GM12801 (cell line): ENCODE data around the gene VGLL4.

Experiments
- TF ChIP-seq, protein P1 (sequence below): IDR thresholded peaks from one replicate; pipeline ENCODE4 v1.5.1; 2011; ENCODE audit warnings: control low read depth; ENCODE audit not compliant: insufficient read length; ENCODE audit errors: extremely low read depth

Gene VGLL4

DNA sequence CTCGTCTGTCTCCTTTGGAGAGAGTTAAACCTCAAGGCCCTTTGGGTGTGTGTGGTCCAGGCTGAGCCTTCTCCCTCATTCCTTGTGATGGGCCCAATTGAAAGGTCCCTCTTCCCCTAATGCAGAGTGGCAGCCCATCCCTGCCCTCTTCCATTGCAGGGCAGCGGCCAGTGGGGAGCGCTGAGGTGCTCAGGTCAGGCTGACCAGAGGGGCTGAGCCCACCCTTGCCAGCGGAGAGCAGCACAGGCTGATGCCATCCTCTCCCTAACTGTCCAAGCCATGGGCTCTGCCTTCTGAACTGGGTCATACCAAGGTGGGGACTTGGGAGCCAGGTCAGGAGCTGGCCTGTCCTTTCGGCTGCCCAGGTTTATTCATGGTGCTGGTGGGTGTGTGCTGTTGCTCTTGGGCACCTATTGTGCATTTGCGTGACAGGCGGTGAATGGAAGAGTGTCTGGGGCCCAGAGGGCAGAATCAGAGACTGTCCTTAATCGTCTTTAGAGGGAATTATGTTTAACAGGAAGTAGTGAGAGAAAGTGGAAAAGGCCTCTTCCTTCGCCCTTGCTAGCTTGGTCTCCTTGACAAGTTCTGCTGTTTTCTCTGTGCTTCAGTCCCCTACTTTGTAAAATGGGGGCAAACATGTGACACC is 96.9 kb downstream of the VGLL4 start:
- TF ChIP-seq, protein P1, sequence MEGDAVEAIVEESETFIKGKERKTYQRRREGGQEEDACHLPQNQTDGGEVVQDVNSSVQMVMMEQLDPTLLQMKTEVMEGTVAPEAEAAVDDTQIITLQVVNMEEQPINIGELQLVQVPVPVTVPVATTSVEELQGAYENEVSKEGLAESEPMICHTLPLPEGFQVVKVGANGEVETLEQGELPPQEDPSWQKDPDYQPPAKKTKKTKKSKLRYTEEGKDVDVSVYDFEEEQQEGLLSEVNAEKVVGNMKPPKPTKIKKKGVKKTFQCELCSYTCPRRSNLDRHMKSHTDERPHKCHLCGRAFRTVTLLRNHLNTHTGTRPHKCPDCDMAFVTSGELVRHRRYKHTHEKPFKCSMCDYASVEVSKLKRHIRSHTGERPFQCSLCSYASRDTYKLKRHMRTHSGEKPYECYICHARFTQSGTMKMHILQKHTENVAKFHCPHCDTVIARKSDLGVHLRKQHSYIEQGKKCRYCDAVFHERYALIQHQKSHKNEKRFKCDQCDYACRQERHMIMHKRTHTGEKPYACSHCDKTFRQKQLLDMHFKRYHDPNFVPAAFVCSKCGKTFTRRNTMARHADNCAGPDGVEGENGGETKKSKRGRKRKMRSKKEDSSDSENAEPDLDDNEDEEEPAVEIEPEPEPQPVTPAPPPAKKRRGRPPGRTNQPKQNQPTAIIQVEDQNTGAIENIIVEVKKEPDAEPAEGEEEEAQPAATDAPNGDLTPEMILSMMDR, result no peak

DNA sequence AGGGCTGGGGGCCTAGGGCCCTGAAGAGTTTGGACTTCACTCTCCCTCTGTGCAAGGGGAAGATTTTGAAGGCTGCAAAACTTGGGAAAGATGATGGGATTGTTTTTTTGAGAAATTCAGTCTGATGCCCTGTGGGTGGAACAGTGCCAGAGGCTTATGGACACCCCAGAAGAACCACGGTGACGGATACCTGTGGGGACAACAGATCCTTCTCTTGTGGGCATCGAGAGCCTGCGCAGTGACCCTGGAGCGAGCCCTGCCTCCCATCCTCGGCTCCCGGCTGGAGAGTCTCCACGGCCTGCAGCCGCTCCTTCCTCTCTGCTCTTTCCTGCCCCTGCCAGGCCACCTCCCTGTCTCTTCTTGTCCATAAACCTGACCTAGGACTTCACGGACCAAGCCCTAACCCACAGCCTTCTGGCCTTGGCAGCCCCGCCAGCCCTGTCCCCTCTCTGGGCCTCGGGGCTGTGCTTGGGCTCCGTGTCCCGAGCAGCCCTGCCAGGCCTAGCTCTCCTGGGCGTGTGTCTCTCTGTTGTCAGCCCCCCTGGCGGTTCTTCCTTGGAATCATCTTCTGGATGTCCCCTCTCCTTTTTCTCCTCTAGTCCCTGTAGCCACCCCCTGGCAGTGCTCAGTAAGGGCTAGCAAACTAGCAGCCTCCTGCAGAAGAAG is 98.4 kb downstream of the VGLL4 start:
- TF ChIP-seq, protein P1, result no peak

DNA sequence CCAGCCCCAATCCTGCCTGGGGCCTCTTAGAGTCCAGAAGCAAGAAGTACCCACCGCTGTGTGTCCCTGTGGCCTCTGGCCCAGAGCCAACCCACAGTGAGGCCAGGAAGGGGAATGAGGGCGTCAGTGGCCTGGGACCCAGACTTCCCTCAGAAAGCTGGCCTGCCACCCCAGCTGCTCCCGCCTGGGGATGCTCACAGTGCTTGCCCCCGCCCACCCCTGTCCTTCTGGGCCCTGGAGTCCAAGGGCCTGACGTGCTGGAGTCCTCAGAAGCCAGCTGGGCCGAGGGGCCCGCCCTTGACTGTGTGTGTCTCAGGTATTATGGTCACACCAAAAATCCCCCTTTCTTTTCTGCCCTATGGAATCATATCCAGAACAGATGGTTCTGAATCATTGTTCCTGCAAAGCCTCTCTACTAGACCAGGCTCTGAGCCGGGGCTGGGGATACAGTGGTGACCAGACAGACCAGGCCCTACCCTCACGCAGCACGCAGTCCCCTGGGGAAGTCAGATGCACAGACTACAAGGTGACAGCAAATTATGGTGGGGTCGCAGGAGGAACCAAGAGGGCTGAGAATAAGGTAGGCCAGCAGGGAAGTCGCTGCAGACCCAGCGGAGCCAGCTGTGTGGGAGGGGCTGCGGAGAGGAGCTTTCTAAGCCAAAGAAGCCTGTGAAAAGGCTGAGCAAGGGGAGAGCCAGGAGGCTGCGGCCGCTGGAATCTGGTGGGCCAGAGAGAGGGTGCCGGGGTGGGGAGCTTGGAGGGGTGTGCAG is 99.1 kb downstream of the VGLL4 start:
- TF ChIP-seq, protein P1, result no peak

DNA sequence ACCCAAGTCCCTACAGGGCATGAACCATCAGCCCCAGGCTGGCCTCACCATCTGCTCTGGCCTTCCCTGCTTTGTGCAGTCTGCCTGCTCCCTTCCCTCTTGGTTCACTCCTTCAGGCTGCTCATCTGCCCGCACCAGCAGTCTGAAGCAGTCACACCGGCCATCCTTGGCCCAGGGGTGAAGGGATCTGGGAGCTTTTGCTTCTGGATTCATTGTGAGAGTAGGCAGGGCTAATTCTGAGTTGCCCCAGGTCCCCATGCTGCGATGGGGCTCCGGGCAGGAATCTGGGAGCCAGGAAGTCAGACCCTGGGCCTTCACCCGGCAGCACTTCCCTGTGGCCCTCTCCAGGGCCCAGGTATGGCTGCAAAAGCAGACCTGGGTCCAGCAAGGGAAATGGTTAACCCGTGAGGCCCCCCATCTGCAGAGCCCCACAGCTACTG is 99.7 kb downstream of the VGLL4 start:
- TF ChIP-seq, protein P1, result no peak

DNA sequence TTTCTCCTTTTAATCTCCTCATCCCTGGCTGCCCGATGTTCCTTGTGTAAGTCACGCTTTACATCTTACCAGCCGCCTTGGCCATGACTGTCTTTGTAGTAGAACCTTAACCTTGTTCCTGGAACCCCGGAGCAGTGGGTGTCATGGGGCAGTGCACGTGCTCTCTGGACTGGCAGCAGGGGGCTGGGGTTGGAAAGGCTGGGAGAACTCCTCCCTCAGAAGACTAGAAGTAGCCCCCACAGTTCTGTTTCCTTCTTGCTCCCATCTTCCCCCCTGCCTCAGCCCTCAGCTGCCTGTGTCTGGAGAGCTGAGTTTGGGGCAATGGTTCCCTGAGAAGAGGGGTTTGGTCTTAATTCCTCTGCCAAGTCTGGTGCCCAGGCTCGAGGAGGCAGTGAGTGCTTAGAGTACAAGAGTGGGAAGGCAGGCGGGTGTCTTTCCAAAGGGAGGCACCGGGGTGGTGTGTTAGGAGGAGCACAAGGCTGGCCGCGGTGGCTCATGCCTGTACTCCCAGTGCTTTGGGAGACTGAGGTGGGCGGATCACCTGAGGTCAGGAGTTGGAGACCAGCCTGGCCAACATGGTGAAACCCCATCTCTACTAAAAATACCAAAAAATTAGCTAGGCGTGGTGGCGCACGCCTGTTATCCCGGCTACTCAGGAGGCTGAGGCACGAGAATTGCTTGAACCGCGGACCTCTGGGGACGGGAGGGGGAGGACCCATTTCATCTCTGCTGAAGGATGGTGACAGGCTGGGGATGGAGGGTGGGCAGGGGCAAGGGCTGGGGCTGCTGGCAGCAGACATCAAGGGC is 100.4 kb downstream of the VGLL4 start:
- TF ChIP-seq, protein P1, result no peak

DNA sequence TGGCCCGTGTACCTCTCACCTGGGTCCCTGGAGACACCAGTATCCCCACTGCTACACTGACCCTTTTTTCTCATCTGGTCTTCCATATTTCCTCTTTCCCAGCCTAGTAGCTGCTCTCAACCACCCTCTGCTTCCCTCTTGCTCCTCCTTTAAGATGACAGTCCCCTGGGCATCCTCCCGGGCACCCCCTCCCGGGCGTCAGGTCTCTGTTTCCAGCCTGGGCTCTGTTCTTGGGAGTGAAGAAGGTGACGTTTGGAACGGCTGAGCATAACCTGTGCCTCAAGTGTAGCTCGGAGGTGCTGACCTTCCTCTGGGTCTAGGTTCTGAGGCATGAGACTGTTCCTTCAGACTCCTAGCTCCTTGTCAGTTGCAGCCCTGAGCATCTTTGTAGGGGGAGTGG is 101.2 kb downstream of the VGLL4 start:
- TF ChIP-seq, protein P1, result no peak
